ENCODE data around the gene GAN. TPM values are rescaled to one million over a fixed set of nuclear protein-coding genes. Genes with fewer than 3 reads are reported as not detected.

The GAN gene
- total RNA-seq, 5 donors from 2014 or later (not counting 1 experiment from before 2014, with no cell fraction given) = 5.4 to 8.1 (median 7.5) TPM

DNA sequence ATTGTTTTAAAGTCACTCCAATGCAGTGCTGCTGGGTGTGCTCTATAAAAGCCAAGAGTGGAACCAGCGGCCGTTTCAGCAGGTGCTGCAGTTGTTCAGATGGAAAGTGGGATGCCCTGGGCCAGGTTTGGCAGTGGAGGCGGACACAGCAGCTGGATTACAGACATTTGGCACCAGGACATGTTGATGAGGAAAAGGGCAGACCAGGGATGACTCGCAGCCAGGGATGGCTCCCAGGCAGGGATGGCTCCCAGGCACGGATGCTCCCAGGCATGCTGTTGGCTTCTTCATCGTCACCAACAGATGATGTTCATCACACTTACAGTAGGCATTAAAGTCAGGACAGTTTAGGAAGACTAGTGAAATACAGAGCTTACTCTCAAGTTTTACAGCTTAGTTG lies 10.0 kb downstream of the GAN start:
- no peak overlapping the region for H3K4me3 ChIP-seq (ENCODE audit: control insufficient read depth in 1 of 2, extremely low read depth in 1 of 2, low read length in 1 of 2)
- Mint-ChIP-seq H3K9me3 (no peaks in the 10 kb centered on the region), H3K36me3 (peaks cover 21% of the 10 kb centered on the region), H3K4me1 (peaks cover 18 to 42% (median 25%) of the 10 kb centered on the region in 3 donors), H3K4me3 (no peak overlapping the region), H3K27me3 (no peaks in the 10 kb centered on the region), H3K27ac (no peak overlapping the region)
- 100% methylated on average over 5 of the region's 6 CpGs for WGBS (ENCODE audit: insufficient coverage)
- CTCF ChIA-PET = no interaction called here
- H3K4me1 ChIP-seq (ENCODE audit: control insufficient read depth in 1 of 2, extremely low read depth in 1 of 2, insufficient read depth in 2 of 2, low read length in 2 of 2) = no peaks in the 10 kb centered on the region
- H3K9me3 ChIP-seq = no peaks in the 10 kb centered on the region
- no peaks in the 10 kb centered on the region for H3K27me3 ChIP-seq (replicated peaks in 1 of 2; ENCODE audit: control insufficient read depth in 2 of 2, extremely low read depth in 1 of 2, insufficient read depth in 2 of 2, low read length in 1 of 2)
- H3K27ac ChIP-seq (ENCODE audit: low read length) = no peak overlapping the region
- POLR2A ChIA-PET = no interaction called here
- ATAC-seq (replicated peaks in 1 of 4) = no peak
- DNase-seq = no peak
- no peaks in the 10 kb centered on the region for H3K36me3 ChIP-seq (ENCODE audit: control insufficient read depth in 2 of 2, extremely low read depth in 1 of 2, insufficient read depth in 1 of 2, low read length in 1 of 2)

DNA sequence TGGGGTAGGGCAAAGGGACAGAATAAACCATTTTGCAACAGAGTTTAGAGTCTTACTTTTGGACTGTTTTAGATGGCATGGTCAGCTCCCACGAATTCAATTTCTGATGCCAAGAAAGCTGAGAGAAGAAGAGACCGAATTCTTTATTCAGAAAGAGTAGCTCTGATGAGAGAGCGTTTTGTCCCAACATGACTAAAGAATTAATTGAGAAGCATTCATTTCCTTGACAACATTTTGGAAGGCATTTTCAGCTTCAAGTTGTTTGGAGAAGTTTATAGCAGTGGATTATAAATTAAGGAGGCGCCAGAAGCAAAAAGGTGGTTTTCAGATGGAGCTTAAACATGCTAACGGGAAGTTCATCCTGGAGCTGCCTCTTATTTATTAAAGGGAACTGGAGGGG lies 12.2 kb downstream of the GAN start:
- no peaks in the 10 kb centered on the region for H3K4me1 ChIP-seq (ENCODE audit: control insufficient read depth in 1 of 2, extremely low read depth in 1 of 2, insufficient read depth in 2 of 2, low read length in 2 of 2)
- H3K27ac Mint-ChIP-seq = no peak overlapping the region
- H3K27me3 Mint-ChIP-seq = no peaks in the 10 kb centered on the region
- H3K36me3 ChIP-seq (ENCODE audit: control insufficient read depth in 2 of 2, extremely low read depth in 1 of 2, insufficient read depth in 1 of 2, low read length in 1 of 2) = no peaks in the 10 kb centered on the region
- no peak overlapping the region for H3K4me3 ChIP-seq (ENCODE audit: control insufficient read depth in 1 of 2, extremely low read depth in 1 of 2, low read length in 1 of 2)
- DNase-seq (no peak), ATAC-seq (replicated peaks in 1 of 4) (no peak)
- H3K36me3 Mint-ChIP-seq = peaks cover 21% of the 10 kb centered on the region
- H3K4me3 Mint-ChIP-seq = no peak overlapping the region
- H3K9me3 ChIP-seq = no peaks in the 10 kb centered on the region
- no peaks in the 10 kb centered on the region for H3K9me3 Mint-ChIP-seq
- POLR2A ChIA-PET = no interaction called here
- H3K27ac ChIP-seq (ENCODE audit: low read length) = no peak overlapping the region
- peaks cover 7 to 43% (median 12%) of the 10 kb centered on the region in 3 donors for H3K4me1 Mint-ChIP-seq
- H3K27me3 ChIP-seq (replicated peaks in 1 of 2; ENCODE audit: control insufficient read depth in 2 of 2, extremely low read depth in 1 of 2, insufficient read depth in 2 of 2, low read length in 1 of 2) = no peaks in the 10 kb centered on the region
- 87% methylated on average over 3 of the region's 5 CpGs for WGBS (ENCODE audit: insufficient coverage)
- CTCF ChIA-PET = no interaction called here

- no peaks in the 10 kb centered on the region for H3K4me1 ChIP-seq (ENCODE audit: control insufficient read depth in 1 of 2, extremely low read depth in 1 of 2, insufficient read depth in 2 of 2, low read length in 2 of 2)
- Mint-ChIP-seq H3K4me1 (peaks cover 8 to 43% (median 12%) of the 10 kb centered on the region in 3 donors), H3K9me3 (no peaks in the 10 kb centered on the region), H3K27me3 (no peaks in the 10 kb centered on the region), H3K27ac (no peak overlapping the region), H3K4me3 (no peak overlapping the region), H3K36me3 (peaks cover 25% of the 10 kb centered on the region)
- H3K27me3 ChIP-seq (replicated peaks in 1 of 2; ENCODE audit: control insufficient read depth in 2 of 2, extremely low read depth in 1 of 2, insufficient read depth in 2 of 2, low read length in 1 of 2) = no peaks in the 10 kb centered on the region
- 67% methylated on average over 1 of the region's 8 CpGs for WGBS (ENCODE audit: insufficient coverage)
- CTCF ChIA-PET = no interaction called here
- no peaks in the 10 kb centered on the region for H3K36me3 ChIP-seq (ENCODE audit: control insufficient read depth in 2 of 2, extremely low read depth in 1 of 2, insufficient read depth in 1 of 2, low read length in 1 of 2)
- POLR2A ChIA-PET = no interaction called here
- H3K27ac ChIP-seq (ENCODE audit: low read length) = no peak overlapping the region
- H3K4me3 ChIP-seq (ENCODE audit: control insufficient read depth in 1 of 2, extremely low read depth in 1 of 2, low read length in 1 of 2) = no peak overlapping the region
- H3K9me3 ChIP-seq = no peaks in the 10 kb centered on the region
- DNase-seq = no peak
- no peak for ATAC-seq (replicated peaks in 1 of 4)
These were observed 12.9 kb downstream of the GAN start for GRCh38 chr16:81327447-81328196.

DNA sequence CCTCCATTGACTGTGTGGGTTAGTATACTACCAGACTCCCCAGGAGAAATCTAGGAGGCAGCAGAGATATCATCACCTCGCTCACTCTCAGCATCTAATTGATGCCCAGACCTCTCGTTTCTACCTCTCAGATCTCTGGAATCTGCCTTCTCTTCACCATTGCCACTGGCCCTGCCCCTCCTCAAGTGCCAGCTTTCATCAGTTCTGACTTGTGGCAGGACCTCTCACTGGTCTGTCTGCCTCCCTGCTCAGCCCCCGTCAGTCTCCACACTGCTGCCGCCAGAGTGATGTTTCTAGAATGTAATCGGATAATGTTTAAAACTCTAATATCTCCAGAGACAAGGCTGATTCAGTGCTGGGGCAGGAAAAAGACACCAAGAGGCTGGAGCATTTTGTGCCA lies 15.2 kb downstream of the GAN start:
- Mint-ChIP-seq H3K9me3 (no peaks in the 10 kb centered on the region), H3K36me3 (peaks cover 27% of the 10 kb centered on the region), H3K4me3 (no peak overlapping the region), H3K27me3 (no peaks in the 10 kb centered on the region), H3K27ac (no peak overlapping the region), H3K4me1 (peaks cover 2 to 43% (median 4%) of the 10 kb centered on the region in 3 donors)
- no peaks in the 10 kb centered on the region for H3K9me3 ChIP-seq
- CTCF ChIA-PET = no interaction called here
- ATAC-seq (replicated peaks in 1 of 4) = no peak
- H3K27me3 ChIP-seq (replicated peaks in 1 of 2; ENCODE audit: control insufficient read depth in 2 of 2, extremely low read depth in 1 of 2, insufficient read depth in 2 of 2, low read length in 1 of 2) = no peaks in the 10 kb centered on the region
- POLR2A ChIA-PET = no interaction called here
- WGBS (ENCODE audit: insufficient coverage) = 38% methylated on average over 2 of the region's 5 CpGs
- H3K4me3 ChIP-seq (ENCODE audit: control insufficient read depth in 1 of 2, extremely low read depth in 1 of 2, low read length in 1 of 2) = no peak overlapping the region
- H3K27ac ChIP-seq (ENCODE audit: low read length) = no peak overlapping the region
- H3K36me3 ChIP-seq (ENCODE audit: control insufficient read depth in 2 of 2, extremely low read depth in 1 of 2, insufficient read depth in 1 of 2, low read length in 1 of 2) = no peaks in the 10 kb centered on the region
- DNase-seq = no peak
- no peaks in the 10 kb centered on the region for H3K4me1 ChIP-seq (ENCODE audit: control insufficient read depth in 1 of 2, extremely low read depth in 1 of 2, insufficient read depth in 2 of 2, low read length in 2 of 2)

DNA sequence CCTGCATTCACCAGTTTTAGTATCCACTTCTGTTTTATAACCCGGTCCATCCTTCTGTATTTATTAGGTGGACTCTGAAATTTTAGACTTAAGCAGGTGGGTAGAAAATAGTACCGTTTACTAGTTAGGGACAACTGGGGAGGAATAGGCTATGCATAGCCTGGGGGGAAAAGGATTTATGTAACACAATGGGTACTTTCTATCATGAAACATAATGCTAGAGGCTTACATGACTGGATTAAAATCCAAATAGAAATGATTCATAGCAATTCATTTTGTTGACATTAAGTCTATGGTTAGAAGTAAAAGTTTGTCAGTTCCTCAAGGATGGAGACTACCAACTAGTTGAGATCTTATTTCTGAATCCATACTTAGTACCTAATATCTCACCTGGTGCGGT lies 18.6 kb downstream of the GAN start:
- H3K4me3 Mint-ChIP-seq = no peak overlapping the region
- H3K4me3 ChIP-seq (ENCODE audit: control insufficient read depth in 1 of 2, extremely low read depth in 1 of 2, low read length in 1 of 2) = no peak overlapping the region
- no peaks in the 10 kb centered on the region for H3K4me1 ChIP-seq (ENCODE audit: control insufficient read depth in 1 of 2, extremely low read depth in 1 of 2, insufficient read depth in 2 of 2, low read length in 2 of 2)
- no peak overlapping the region for H3K27ac Mint-ChIP-seq
- 100% methylated on average over 1 of the region's 3 CpGs for WGBS (ENCODE audit: insufficient coverage)
- H3K27me3 Mint-ChIP-seq = no peaks in the 10 kb centered on the region
- CTCF ChIA-PET = no interaction called here
- H3K9me3 Mint-ChIP-seq = no peaks in the 10 kb centered on the region
- H3K27ac ChIP-seq (ENCODE audit: low read length) = no peak overlapping the region
- POLR2A ChIA-PET = no interaction called here
- peaks cover 0 to 32% (median 2%) of the 10 kb centered on the region in 3 donors for H3K4me1 Mint-ChIP-seq
- ATAC-seq (replicated peaks in 1 of 4) (no peak), DNase-seq (no peak)
- peaks cover 27% of the 10 kb centered on the region for H3K36me3 Mint-ChIP-seq
- H3K36me3 ChIP-seq (ENCODE audit: control insufficient read depth in 2 of 2, extremely low read depth in 1 of 2, insufficient read depth in 1 of 2, low read length in 1 of 2) = no peaks in the 10 kb centered on the region
- H3K27me3 ChIP-seq (replicated peaks in 1 of 2; ENCODE audit: control insufficient read depth in 2 of 2, extremely low read depth in 1 of 2, insufficient read depth in 2 of 2, low read length in 1 of 2) = no peaks in the 10 kb centered on the region
- no peaks in the 10 kb centered on the region for H3K9me3 ChIP-seq

- Mint-ChIP-seq H3K27me3 (no peaks in the 10 kb centered on the region), H3K36me3 (peaks cover 31% of the 10 kb centered on the region), H3K27ac (no peak overlapping the region), H3K4me3 (no peak overlapping the region), H3K9me3 (peaks cover 0 to under 1% (median under 1%) of the 10 kb centered on the region in 3 donors), H3K4me1 (peaks cover 0 to 22% (median 2%) of the 10 kb centered on the region in 3 donors)
- no peak overlapping the region for H3K4me3 ChIP-seq (ENCODE audit: control insufficient read depth in 1 of 2, extremely low read depth in 1 of 2, low read length in 1 of 2)
- no peaks in the 10 kb centered on the region for H3K27me3 ChIP-seq (replicated peaks in 1 of 2; ENCODE audit: control insufficient read depth in 2 of 2, extremely low read depth in 1 of 2, insufficient read depth in 2 of 2, low read length in 1 of 2)
- ATAC-seq (replicated peaks in 1 of 4) = no peak
- DNase-seq = no peak
- H3K27ac ChIP-seq (ENCODE audit: low read length) = no peak overlapping the region
- ChIA-PET POLR2A (no interaction called here), CTCF (interaction anchor here (0.5 to 1.5 kb wide), 2 partner anchors 32 to 415 kb away, joined by 3 read pairs; no protein-coding TSS in a partner anchor)
- no peaks in the 10 kb centered on the region for H3K36me3 ChIP-seq (ENCODE audit: control insufficient read depth in 2 of 2, extremely low read depth in 1 of 2, insufficient read depth in 1 of 2, low read length in 1 of 2)
- no peaks in the 10 kb centered on the region for H3K9me3 ChIP-seq
- H3K4me1 ChIP-seq (ENCODE audit: control insufficient read depth in 1 of 2, extremely low read depth in 1 of 2, insufficient read depth in 2 of 2, low read length in 2 of 2) = no peaks in the 10 kb centered on the region
- WGBS (ENCODE audit: insufficient coverage) = 17% methylated on average over 1 of the region's 6 CpGs
These were observed 20.9 kb downstream of the GAN start for GRCh38 chr16:81335669-81336068.
